H1 (cell line): ENCODE results near the gene PPP1CA. TPM values are rescaled to one million over a fixed set of nuclear protein-coding genes. Genes with fewer than 3 reads are reported as not detected.
A peak's percentile ranks its signal among the peaks of the same experiment; 100 is the strongest.

Experiments
- CBX5 ChIP-seq: fragments of 300-800, 300-1000 bp; sonication (generic); IDR thresholded peaks from 2 replicates; pipeline ENCODE4 v1.7.1; 2016; ENCODE audit warnings: antibody characterized with exemption, low read length, low read depth
- EGR1 ChIP-seq: IDR thresholded peaks from 2 replicates; pipeline ENCODE4 v1.6.1; 2011; ENCODE audit warnings: low read depth, low read length, borderline replicate concordance
- HDAC2 ChIP-seq, 2 experiments: fragments of 300-600 bp in 1 of 2; sonication (generic) in 1 of 2; IDR thresholded peaks; 2 replicates each; pipeline ENCODE4 v1.6.1; 2011 to 2012; ENCODE audit warnings: low read depth in 2 of 2, low read length in 2 of 2, mild to moderate bottlenecking in 2 of 2, moderate library complexity in 2 of 2, borderline replicate concordance in 1 of 2, inconsistent platforms in 1 of 2
- HDAC6 ChIP-seq: IDR thresholded peaks from one replicate; pipeline ENCODE4 v1.7.1; 2012; ENCODE audit warnings: low read depth, mild to moderate bottlenecking, inconsistent platforms, low read length, moderate library complexity
- NANOG ChIP-seq: IDR thresholded peaks from 2 replicates; pipeline ENCODE4 v1.6.1; 2011; ENCODE audit warnings: low read length, low read depth, mild to moderate bottlenecking, inconsistent platforms; ENCODE audit not compliant: insufficient read depth, poor library complexity, severe bottlenecking
- NRF1 ChIP-seq: IDR thresholded peaks from 2 replicates; pipeline ENCODE4 v1.6.1; 2011; ENCODE audit warnings: mild to moderate bottlenecking, low read depth, low read length, improper control_type of control experiment
- TAF7 ChIP-seq: optimal IDR thresholded peaks from 2 replicates; pipeline ENCODE3; 2011; ENCODE audit warnings: low read depth, mild to moderate bottlenecking, inconsistent platforms, low read length, moderate library complexity, borderline replicate concordance
- polyA plus RNA-seq, 7 experiments: library from polyadenylated mRNA; depleted of rRNA in 3 of 7; stranded (reverse) in 5 of 7; unstranded in 2 of 7; fragments of >200 nt in 5 of 7; fragments of 200-250 nt in 2 of 7; gene quantifications; 1 replicate in 5 of 7; 2 replicates in 1 of 7; 4 replicates in 1 of 7; pipeline versions ENCODE4 v1.2.1 to v1.2.3, GENCODE V29; 2011 to 2013; ENCODE audit warnings: missing spikeins in 2 of 7, mixed read lengths in 2 of 7
- total RNA-seq: library from RNA; stranded (reverse); fragmentation: NEBNext Ultra II Directional; extraction: Animal tissue kit (Norgen Biotek cat#: 25700); gene quantifications from 2 replicates; pipeline ENCODE4 v1.2.1, GENCODE V29; 2021
- TF ChIP-seq, protein P1 (sequence below): fragments of 300-600 bp; sonication (generic); IDR thresholded peaks from 2 replicates; pipeline ENCODE4 v1.7.1; 2012; ENCODE audit warnings: low read length, moderate library complexity, mild to moderate bottlenecking, inconsistent platforms; ENCODE audit not compliant: insufficient replicate concordance

Gene PPP1CA
- total and polyA plus RNA-seq, 2 of the 8 experiments (the other 6 are each of a cell fraction or from before 2014, with no cell fraction given), result 198 to 359 TPM

- 0 out of 4 replicates have a peak, but pooled peaks have one; percentile 11 to 50 for TF ChIP-seq HDAC2 (IDR thresholded peaks at IDR 0.05; ENCODE audit: borderline replicate concordance in 1 of 2, low read depth in 2 of 2, low read length in 2 of 2)
- no peak for TF ChIP-seq TAF7
- 0 out of 2 replicates have a peak, but pooled peaks have one; percentile 19 for TF ChIP-seq EGR1
- no peak for TF ChIP-seq HDAC6
- TF ChIP-seq, protein P1, sequence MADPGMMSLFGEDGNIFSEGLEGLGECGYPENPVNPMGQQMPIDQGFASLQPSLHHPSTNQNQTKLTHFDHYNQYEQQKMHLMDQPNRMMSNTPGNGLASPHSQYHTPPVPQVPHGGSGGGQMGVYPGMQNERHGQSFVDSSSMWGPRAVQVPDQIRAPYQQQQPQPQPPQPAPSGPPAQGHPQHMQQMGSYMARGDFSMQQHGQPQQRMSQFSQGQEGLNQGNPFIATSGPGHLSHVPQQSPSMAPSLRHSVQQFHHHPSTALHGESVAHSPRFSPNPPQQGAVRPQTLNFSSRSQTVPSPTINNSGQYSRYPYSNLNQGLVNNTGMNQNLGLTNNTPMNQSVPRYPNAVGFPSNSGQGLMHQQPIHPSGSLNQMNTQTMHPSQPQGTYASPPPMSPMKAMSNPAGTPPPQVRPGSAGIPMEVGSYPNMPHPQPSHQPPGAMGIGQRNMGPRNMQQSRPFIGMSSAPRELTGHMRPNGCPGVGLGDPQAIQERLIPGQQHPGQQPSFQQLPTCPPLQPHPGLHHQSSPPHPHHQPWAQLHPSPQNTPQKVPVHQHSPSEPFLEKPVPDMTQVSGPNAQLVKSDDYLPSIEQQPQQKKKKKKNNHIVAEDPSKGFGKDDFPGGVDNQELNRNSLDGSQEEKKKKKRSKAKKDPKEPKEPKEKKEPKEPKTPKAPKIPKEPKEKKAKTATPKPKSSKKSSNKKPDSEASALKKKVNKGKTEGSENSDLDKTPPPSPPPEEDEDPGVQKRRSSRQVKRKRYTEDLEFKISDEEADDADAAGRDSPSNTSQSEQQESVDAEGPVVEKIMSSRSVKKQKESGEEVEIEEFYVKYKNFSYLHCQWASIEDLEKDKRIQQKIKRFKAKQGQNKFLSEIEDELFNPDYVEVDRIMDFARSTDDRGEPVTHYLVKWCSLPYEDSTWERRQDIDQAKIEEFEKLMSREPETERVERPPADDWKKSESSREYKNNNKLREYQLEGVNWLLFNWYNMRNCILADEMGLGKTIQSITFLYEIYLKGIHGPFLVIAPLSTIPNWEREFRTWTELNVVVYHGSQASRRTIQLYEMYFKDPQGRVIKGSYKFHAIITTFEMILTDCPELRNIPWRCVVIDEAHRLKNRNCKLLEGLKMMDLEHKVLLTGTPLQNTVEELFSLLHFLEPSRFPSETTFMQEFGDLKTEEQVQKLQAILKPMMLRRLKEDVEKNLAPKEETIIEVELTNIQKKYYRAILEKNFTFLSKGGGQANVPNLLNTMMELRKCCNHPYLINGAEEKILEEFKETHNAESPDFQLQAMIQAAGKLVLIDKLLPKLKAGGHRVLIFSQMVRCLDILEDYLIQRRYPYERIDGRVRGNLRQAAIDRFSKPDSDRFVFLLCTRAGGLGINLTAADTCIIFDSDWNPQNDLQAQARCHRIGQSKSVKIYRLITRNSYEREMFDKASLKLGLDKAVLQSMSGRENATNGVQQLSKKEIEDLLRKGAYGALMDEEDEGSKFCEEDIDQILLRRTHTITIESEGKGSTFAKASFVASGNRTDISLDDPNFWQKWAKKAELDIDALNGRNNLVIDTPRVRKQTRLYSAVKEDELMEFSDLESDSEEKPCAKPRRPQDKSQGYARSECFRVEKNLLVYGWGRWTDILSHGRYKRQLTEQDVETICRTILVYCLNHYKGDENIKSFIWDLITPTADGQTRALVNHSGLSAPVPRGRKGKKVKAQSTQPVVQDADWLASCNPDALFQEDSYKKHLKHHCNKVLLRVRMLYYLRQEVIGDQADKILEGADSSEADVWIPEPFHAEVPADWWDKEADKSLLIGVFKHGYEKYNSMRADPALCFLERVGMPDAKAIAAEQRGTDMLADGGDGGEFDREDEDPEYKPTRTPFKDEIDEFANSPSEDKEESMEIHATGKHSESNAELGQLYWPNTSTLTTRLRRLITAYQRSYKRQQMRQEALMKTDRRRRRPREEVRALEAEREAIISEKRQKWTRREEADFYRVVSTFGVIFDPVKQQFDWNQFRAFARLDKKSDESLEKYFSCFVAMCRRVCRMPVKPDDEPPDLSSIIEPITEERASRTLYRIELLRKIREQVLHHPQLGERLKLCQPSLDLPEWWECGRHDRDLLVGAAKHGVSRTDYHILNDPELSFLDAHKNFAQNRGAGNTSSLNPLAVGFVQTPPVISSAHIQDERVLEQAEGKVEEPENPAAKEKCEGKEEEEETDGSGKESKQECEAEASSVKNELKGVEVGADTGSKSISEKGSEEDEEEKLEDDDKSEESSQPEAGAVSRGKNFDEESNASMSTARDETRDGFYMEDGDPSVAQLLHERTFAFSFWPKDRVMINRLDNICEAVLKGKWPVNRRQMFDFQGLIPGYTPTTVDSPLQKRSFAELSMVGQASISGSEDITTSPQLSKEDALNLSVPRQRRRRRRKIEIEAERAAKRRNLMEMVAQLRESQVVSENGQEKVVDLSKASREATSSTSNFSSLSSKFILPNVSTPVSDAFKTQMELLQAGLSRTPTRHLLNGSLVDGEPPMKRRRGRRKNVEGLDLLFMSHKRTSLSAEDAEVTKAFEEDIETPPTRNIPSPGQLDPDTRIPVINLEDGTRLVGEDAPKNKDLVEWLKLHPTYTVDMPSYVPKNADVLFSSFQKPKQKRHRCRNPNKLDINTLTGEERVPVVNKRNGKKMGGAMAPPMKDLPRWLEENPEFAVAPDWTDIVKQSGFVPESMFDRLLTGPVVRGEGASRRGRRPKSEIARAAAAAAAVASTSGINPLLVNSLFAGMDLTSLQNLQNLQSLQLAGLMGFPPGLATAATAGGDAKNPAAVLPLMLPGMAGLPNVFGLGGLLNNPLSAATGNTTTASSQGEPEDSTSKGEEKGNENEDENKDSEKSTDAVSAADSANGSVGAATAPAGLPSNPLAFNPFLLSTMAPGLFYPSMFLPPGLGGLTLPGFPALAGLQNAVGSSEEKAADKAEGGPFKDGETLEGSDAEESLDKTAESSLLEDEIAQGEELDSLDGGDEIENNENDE, result no peak
- TF ChIP-seq NRF1, result no peak
- no peak for TF ChIP-seq NANOG
- TF ChIP-seq CBX5, result no peak
These were observed 27.7 kb downstream of the PPP1CA start (continued) for GRCh38 chr11:67373648-67374570.
